ENCODE results near the gene FCGR3A.
"Not testable (repeated sequence)": the region's sequence is repeated elsewhere in the genome, so short reads cannot be mapped to it uniquely, and the experiment has no call there.

The FCGR3A gene

GRCh38 chr1:161549652-161550051, at the start of gene FCGR3A:
TSS of gene FCGR3A (minus strand) at chr1:161549818. CDS start at chr1:161549736, 82 bp downstream.
- no peaks in the 10 kb centered on the region for H3K9me3 ChIP-seq (ENCODE audit: low read length)
- no peak for TF ChIP-seq CTCF (IDR thresholded peaks at IDR 0.05; ENCODE audit: low read length)
- TF ChIP-seq EZH2 (IDR thresholded peaks at IDR 0.05; ENCODE audit: borderline replicate concordance, low read length) = no peak
- no peaks in the 10 kb centered on the region for H3K27me3 ChIP-seq (ENCODE audit: insufficient read depth, low read length)
- no peaks in the 10 kb centered on the region for H3K79me2 ChIP-seq (ENCODE audit: insufficient read depth, low read length)
- H3K4me3 ChIP-seq (ENCODE audit: low read depth, low read length, poor library complexity, severe bottlenecking) = no peak within 1 kb of the TSS
- H3K9ac ChIP-seq (ENCODE audit: low read length) = no peak within 1 kb of the TSS
- no peak within 1 kb of the TSS for H3K4me2 ChIP-seq (ENCODE audit: low read length)
- no peaks in the 10 kb centered on the region for H4K20me1 ChIP-seq (ENCODE audit: insufficient read depth, low read length)
- no peaks in the 10 kb centered on the region for H3K4me1 ChIP-seq (ENCODE audit: insufficient read depth, low read length, severe bottlenecking)
- no peaks in the 10 kb centered on the region for H3K36me3 ChIP-seq (ENCODE audit: insufficient read depth, low read length)
- H2AFZ ChIP-seq (ENCODE audit: low read length) = no peak within 1 kb of the TSS
- no peak within 1 kb of the TSS for H3K27ac ChIP-seq (ENCODE audit: low read depth, low read length, poor library complexity, severe bottlenecking)
- H3K9me2 ChIP-seq (ENCODE audit: low read depth, low read length) = no peaks in the 10 kb centered on the region
- no peaks in the 10 kb centered on the region for H3F3A ChIP-seq (ENCODE audit: insufficient read depth, low read length)

- H3K4me2 ChIP-seq (ENCODE audit: low read length); H3K9ac ChIP-seq (ENCODE audit: low read length); H3K9me3 ChIP-seq (ENCODE audit: low read length); H3F3A ChIP-seq (ENCODE audit: insufficient read depth, low read length); H2AFZ ChIP-seq (ENCODE audit: low read length); H3K27ac ChIP-seq (ENCODE audit: low read depth, low read length, poor library complexity, severe bottlenecking); H3K36me3 ChIP-seq (ENCODE audit: insufficient read depth, low read length); H4K20me1 ChIP-seq (ENCODE audit: insufficient read depth, low read length); H3K4me1 ChIP-seq (ENCODE audit: insufficient read depth, low read length, severe bottlenecking); H3K4me3 ChIP-seq (ENCODE audit: low read depth, low read length, poor library complexity, severe bottlenecking); H3K9me2 ChIP-seq (ENCODE audit: low read depth, low read length); H3K27me3 ChIP-seq (ENCODE audit: insufficient read depth, low read length); H3K79me2 ChIP-seq (ENCODE audit: insufficient read depth, low read length): not testable (repeated sequence)
These were observed 47.5 kb upstream of the FCGR3A start for GRCh38 chr1:161597077-161597476.

GRCh38 chr1:161595583-161595982, 46.0 kb upstream of the FCGR3A start:
- H3K9me2 ChIP-seq (ENCODE audit: low read depth, low read length); H3K4me2 ChIP-seq (ENCODE audit: low read length); H3K36me3 ChIP-seq (ENCODE audit: insufficient read depth, low read length); H3K9me3 ChIP-seq (ENCODE audit: low read length); H4K20me1 ChIP-seq (ENCODE audit: insufficient read depth, low read length); H3K9ac ChIP-seq (ENCODE audit: low read length); H2AFZ ChIP-seq (ENCODE audit: low read length); H3K4me3 ChIP-seq (ENCODE audit: low read depth, low read length, poor library complexity, severe bottlenecking); H3K27me3 ChIP-seq (ENCODE audit: insufficient read depth, low read length); H3F3A ChIP-seq (ENCODE audit: insufficient read depth, low read length); H3K79me2 ChIP-seq (ENCODE audit: insufficient read depth, low read length); H3K4me1 ChIP-seq (ENCODE audit: insufficient read depth, low read length, severe bottlenecking); H3K27ac ChIP-seq (ENCODE audit: low read depth, low read length, poor library complexity, severe bottlenecking): not testable (repeated sequence)

GRCh38 chr1:161595173-161595572, 45.6 kb upstream of the FCGR3A start:
- not testable (repeated sequence) for H3K4me3 ChIP-seq (ENCODE audit: low read depth, low read length, poor library complexity, severe bottlenecking); H3K9me3 ChIP-seq (ENCODE audit: low read length); H3K4me2 ChIP-seq (ENCODE audit: low read length); H3K4me1 ChIP-seq (ENCODE audit: insufficient read depth, low read length, severe bottlenecking); H4K20me1 ChIP-seq (ENCODE audit: insufficient read depth, low read length); H3K9ac ChIP-seq (ENCODE audit: low read length); H3K9me2 ChIP-seq (ENCODE audit: low read depth, low read length); H3F3A ChIP-seq (ENCODE audit: insufficient read depth, low read length); H2AFZ ChIP-seq (ENCODE audit: low read length); H3K79me2 ChIP-seq (ENCODE audit: insufficient read depth, low read length); H3K27ac ChIP-seq (ENCODE audit: low read depth, low read length, poor library complexity, severe bottlenecking); H3K36me3 ChIP-seq (ENCODE audit: insufficient read depth, low read length); H3K27me3 ChIP-seq (ENCODE audit: insufficient read depth, low read length)

DNA sequence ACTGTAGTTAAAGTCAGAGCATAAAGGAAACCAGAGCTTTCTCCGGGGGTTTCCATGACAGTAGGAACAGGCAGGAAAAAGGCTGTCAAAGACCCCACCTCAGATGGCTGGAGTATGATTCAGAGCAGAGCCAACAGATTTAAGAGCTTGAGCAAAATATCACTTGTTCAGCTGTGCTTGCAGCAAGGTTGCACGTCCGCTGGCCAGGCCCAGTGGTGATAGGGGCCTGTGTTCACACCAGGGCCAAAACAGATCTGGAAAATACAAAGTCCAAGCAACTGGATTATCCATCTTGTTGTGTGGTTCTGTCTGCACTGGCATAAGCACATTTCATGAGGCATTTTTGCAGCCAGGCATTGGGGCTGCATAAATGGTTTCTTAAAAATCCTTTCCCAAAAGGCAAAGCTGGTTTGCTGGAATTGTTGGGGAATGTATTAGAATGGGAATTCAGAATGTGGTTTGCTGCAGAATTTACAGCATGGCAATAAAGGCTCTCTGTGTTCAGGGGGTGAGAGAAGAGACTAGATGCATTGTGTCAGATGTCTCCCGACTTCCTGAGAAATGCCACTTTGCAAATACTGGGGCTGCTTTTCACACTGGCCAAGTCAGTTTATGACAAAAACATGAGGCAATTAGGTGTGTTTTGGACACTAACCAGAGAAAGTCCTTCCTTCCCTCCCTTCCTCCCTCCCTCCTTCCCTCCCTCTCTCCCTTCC, 44.8 kb upstream of the FCGR3A start:
- H3K27ac ChIP-seq (ENCODE audit: low read depth, low read length, poor library complexity, severe bottlenecking); H3K9me2 ChIP-seq (ENCODE audit: low read depth, low read length); H3K4me2 ChIP-seq (ENCODE audit: low read length); H3K9ac ChIP-seq (ENCODE audit: low read length); H3K27me3 ChIP-seq (ENCODE audit: insufficient read depth, low read length); H4K20me1 ChIP-seq (ENCODE audit: insufficient read depth, low read length); H3F3A ChIP-seq (ENCODE audit: insufficient read depth, low read length); H3K4me3 ChIP-seq (ENCODE audit: low read depth, low read length, poor library complexity, severe bottlenecking); H3K36me3 ChIP-seq (ENCODE audit: insufficient read depth, low read length); H3K9me3 ChIP-seq (ENCODE audit: low read length); H2AFZ ChIP-seq (ENCODE audit: low read length); H3K4me1 ChIP-seq (ENCODE audit: insufficient read depth, low read length, severe bottlenecking); H3K79me2 ChIP-seq (ENCODE audit: insufficient read depth, low read length): not testable (repeated sequence)

DNA sequence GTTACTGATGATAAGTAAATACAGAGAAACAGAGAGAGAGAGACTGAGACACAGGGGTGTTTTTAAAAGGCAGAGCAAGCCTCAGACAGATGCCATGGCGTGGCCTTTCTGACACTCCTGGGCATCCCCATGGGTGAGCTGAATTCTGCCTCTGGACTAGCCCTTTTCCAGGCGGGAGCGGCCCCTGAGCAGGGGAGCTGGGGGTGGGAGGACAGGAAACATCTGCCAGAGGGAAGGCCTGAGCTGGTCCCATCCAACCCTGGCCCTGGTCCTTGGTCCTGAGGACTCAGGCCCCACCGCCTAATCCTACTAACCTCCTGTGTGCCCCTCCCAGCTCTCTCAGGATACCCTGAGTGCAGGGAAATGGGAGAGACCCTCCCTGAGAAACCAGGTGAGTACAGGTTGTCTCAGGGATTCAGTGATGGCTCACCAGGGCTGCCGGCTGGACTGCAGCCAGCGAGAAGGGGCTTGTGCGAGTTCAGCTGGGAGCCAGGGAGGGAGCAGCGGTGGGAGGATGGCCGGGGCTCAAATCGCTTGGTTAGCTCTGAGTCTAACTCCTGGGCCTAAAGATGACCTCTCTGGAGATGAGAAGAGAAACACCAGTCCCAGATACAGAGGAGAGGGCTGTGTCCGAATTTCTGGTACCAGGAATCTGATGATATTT, 43.6 kb upstream of the FCGR3A start:
- H3F3A ChIP-seq (ENCODE audit: insufficient read depth, low read length); H3K9me2 ChIP-seq (ENCODE audit: low read depth, low read length); H2AFZ ChIP-seq (ENCODE audit: low read length); H3K79me2 ChIP-seq (ENCODE audit: insufficient read depth, low read length); H3K9ac ChIP-seq (ENCODE audit: low read length); H4K20me1 ChIP-seq (ENCODE audit: insufficient read depth, low read length); H3K27ac ChIP-seq (ENCODE audit: low read depth, low read length, poor library complexity, severe bottlenecking); H3K4me1 ChIP-seq (ENCODE audit: insufficient read depth, low read length, severe bottlenecking); H3K4me2 ChIP-seq (ENCODE audit: low read length); H3K36me3 ChIP-seq (ENCODE audit: insufficient read depth, low read length); H3K27me3 ChIP-seq (ENCODE audit: insufficient read depth, low read length); H3K9me3 ChIP-seq (ENCODE audit: low read length); H3K4me3 ChIP-seq (ENCODE audit: low read depth, low read length, poor library complexity, severe bottlenecking): not testable (repeated sequence)

GRCh38 chr1:161592586-161592985, 43.0 kb upstream of the FCGR3A start:
- H3K9me2 ChIP-seq (ENCODE audit: low read depth, low read length); H2AFZ ChIP-seq (ENCODE audit: low read length); H3K36me3 ChIP-seq (ENCODE audit: insufficient read depth, low read length): not testable (repeated sequence)

More at GRCh38 chr1:161592586-161592985, 43.0 kb upstream of the FCGR3A start:
- not testable (repeated sequence) for H3K9me3 ChIP-seq (ENCODE audit: low read length); H3K27me3 ChIP-seq (ENCODE audit: insufficient read depth, low read length); H3K9ac ChIP-seq (ENCODE audit: low read length); H3F3A ChIP-seq (ENCODE audit: insufficient read depth, low read length); H3K4me3 ChIP-seq (ENCODE audit: low read depth, low read length, poor library complexity, severe bottlenecking); H3K79me2 ChIP-seq (ENCODE audit: insufficient read depth, low read length); H4K20me1 ChIP-seq (ENCODE audit: insufficient read depth, low read length); H3K4me2 ChIP-seq (ENCODE audit: low read length); H3K4me1 ChIP-seq (ENCODE audit: insufficient read depth, low read length, severe bottlenecking); H3K27ac ChIP-seq (ENCODE audit: low read depth, low read length, poor library complexity, severe bottlenecking)

All from OCI-LY1 (cell line).